ENCODE data around the gene HOXA2.

Gene HOXA2

DNA sequence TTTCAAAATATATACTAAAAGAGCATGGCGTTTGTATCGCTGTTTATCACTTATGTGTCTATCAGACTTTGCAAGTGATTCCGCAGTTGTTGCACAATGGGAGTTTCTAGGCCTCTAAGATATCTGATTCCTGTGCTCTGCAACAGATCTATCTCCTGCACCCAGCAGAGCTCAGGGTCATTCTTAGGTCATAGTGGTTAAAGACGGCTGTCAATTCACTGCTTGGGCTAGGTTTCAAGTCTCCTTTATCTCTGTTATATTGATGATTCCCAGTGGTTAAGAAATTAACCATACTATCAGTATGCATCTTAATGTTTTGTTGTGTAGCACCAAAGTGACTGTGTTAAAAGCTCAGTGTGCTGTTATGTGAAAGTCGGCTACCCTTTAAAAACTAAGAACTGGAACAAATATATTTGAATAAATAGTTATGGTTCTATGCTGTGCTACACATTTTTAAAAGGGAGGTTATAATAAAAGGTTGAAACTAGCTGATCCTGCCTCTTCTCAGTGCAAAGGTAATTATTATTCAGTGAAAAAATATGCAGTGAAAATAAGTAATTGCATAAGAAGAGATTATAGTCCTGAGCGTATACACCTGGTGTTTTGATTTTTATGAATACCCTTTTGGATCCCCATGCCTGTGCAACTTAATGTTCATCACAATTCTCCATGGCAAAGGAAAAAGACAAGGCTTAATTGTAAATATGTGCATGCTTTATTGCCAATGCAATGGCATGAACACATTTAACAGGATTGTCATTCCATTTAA, 30.7 kb downstream of the HOXA2 start:
- no peak for DNase-seq

DNA sequence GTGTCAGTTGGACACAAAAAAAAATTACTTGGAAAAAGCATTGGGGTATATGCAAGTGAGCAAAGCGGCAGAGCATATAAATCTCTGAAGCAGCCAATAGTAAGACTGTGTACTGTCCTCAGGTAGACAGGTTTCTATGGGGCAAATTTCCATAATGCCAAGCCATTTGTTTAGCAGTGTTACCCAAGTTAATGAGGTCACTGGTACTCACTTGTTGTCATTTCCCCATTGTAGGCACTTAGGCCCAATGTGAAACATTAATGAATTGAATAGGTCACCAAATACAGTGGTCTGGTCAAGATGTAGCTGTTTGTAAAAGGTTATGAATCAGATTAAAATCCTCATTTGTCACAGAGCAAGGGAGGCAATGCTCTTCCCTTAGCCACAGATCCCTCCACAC, 34.2 kb downstream of the HOXA2 start:
- no peak for DNase-seq

DNA sequence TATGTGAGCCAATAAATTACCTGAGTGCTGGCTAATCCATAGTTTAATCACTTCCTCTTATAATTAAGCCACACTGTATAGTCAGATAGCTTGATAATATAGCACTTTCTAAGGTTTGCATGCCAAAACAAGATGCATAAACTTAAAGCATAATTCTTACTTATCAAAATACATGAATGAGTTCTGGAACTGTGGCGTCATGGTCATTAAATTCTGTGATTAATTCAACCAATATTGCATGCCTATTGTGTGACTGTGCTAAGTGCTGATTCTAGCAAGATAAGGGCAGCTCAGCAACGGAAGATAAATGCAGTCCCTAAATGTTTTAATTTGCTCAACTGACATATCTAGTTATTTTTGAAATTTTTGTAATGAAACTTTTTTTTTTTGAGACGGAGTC, 36.3 kb downstream of the HOXA2 start:
- no peak for DNase-seq

DNA sequence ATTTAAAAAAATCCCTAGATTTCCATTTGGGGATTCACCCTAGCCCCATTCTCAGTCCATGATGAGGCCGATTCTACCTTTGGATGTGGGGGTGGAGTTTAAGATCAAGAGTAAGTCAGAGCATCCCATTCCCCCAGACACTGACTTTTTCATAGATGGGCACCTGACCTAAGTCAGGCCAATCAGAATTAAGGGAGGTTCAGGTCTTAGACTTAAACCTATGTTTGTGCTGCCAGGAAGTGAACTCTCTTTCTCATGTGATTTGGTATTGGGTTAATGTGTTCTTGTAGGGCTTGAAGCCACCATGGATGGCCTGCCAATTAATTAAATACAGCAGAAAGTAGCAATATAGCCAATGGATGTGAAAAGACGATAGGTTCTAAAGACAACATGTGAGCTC, 36.8 kb downstream of the HOXA2 start:
- no peak for DNase-seq

DNA sequence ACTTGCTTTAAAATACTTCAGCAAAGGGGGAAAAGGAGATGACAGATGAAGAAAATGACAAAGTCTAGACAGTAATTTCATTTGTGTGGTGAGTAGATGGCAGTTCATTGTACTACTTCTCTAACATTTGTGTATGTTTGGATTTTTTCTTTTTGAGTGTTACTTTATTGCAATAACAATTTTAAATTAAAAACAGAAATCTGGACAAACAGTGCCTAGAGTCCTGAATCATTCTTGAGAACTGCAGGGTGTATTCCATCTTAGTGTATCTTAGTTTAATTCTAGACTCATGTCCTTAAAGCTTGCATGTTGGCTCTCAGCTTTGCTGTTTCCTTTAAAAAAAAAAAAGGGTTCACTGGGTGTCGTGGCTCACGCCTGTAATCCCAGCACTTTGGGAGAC, 37.8 kb downstream of the HOXA2 start:
- DNase-seq: no peak

DNA sequence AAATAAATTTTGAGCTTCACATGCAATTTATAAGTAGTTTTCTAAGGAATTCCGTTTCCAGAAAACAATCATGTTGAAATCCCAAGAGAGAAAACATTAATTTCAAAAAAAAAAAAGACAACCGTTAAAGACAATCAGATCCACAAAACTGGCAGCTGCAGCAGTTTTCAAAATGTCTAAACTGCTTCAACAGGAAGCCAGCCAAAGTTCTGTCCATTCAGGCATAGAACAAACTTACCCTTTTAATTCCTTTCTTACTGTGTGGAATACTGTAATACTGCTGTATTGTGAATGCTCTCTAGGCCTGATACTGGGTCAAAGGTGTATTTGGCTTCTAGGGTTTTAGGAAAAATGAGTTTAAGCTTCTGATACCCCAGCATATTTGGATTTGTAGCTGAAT, 38.3 kb downstream of the HOXA2 start:
- DNase-seq: no peak

DNA sequence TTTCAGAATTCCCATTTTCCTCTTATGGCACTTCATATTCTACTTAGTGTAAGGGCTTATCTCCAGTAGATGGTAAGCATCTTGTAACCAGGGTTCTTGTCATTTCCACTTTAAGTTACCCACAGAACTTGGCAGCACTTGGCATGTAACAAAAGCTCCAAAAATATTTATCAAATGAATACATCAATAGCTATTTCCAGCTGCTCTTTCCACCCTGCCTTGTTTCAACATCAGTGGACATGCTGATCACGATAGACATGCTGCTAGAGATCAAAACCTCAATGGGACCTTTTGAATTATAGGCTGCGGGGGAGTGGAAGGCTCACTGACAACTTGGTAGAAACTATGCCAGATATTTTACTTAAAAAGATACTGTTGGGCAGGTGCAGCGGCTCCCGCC, 39.5 kb downstream of the HOXA2 start:
- DNase-seq: no peak

DNA sequence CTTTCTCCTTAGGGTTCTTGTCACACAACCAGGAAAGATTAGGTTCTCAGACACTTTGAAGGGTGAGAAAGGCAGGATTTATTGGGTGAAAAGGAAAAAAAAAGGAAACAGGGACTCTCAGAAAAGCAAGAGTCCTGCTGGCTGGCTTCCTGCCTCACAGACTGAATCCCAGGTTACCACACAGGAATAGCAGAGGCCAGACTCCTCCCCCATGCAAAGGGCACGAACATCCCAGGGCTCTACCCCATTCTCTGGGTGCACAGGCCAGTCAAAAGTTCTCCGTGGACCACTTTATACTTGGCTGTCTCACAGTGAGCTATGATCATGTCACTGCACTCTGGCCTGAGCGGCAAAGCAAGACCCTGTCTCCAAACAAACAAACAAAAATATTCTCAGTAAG, 49.3 kb downstream of the HOXA2 start:
- no peak for DNase-seq

DNA sequence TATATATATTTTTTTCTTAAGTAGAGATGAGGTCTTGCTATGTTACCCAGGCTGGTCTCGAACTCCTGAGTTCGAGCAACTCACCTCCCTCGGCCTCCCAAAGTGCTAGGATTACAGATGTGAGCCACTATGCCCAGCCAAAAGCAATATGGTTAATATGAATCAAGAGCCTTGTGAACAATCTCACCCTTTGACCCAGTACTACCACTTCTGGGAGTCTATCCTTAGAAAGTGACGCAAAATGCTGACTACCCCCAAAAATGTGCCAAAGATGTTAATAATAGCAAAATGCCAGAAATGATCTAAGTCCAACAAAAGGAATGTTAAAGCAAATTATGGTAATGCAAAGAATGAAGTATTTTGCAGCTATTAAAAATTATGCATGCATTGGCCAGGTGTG, 51.0 kb downstream of the HOXA2 start:
- no peak for DNase-seq

Data from activated naive CD4-positive, alpha-beta T cell treated with Interleukin-2 at 50 U/mL for 16 hours (primary cell).